Panc1 (cell line): ENCODE results near the gene PPIB. TPM values are rescaled to one million over a fixed set of nuclear protein-coding genes. Genes with fewer than 3 reads are reported as not detected.

ENCODE experiments used
- ATAC-seq: fragments of 200-7000 bp; cut with Tn5 transposase; 2 replicates; pipeline ENCODE4 v1.9.1; 2020; ENCODE audit warnings: mild to moderate bottlenecking, moderate library complexity
- BruUV-seq: library from RNA; stranded (reverse); fragments of 400-500 nt; replicated peaks from 2 replicates; lab custom pipeline; 2021; lab: Mats Ljungman, UMichigan
- CTCF ChIA-PET: fragments of 300-600 bp; sonication (Branson Sonifier 250); formaldehyde crosslinking; loops from one replicate; lab custom pipeline; 2022; ENCODE audit warnings: antibody characterized with exemption; lab: Charles Lee
- POLR2A ChIA-PET: fragments of 300-600 bp; sonication (Branson Sonifier 250); formaldehyde crosslinking; loops from one replicate; lab custom pipeline; 2022; ENCODE audit warnings: antibody characterized with exemption; lab: Charles Lee
- DNase-seq: peaks from one replicate; pipeline ENCODE4 v3.0.0-alpha.2; 2010; ENCODE audit warnings: low read depth, low spot score
- H3K27ac ChIP-seq: 2 replicates; pipeline ENCODE4 v1.5.1; 2011; ENCODE audit warnings: mild to moderate bottlenecking, low read length, inconsistent platforms
- H3K27me3 ChIP-seq: fragments of 200-500 bp; sonication (Bioruptor generic); 2 replicates; pipeline ENCODE4 v1.6.0; 2014; ENCODE audit warnings: low read length, inconsistent platforms; ENCODE audit not compliant: control insufficient read depth, insufficient read depth
- H3K36me3 ChIP-seq: fragments of 200-500 bp; sonication (Bioruptor generic); 2 replicates; pipeline ENCODE4 v1.5.1; 2014; ENCODE audit warnings: inconsistent platforms, mild to moderate bottlenecking, low read length, moderate library complexity; ENCODE audit not compliant: control insufficient read depth, insufficient read depth
- H3K4me1 ChIP-seq: 2 replicates; pipeline ENCODE4 v1.5.1; 2011; ENCODE audit warnings: inconsistent platforms, mild to moderate bottlenecking, low read length, moderate library complexity; ENCODE audit not compliant: control insufficient read depth, insufficient read depth
- H3K4me3 ChIP-seq, 2 experiments: 2 replicates each; pipeline ENCODE4 v1.5.1; 2011 to 2012; ENCODE audit warnings: low read depth in 2 of 2, low read length in 2 of 2, mild to moderate bottlenecking in 2 of 2, inconsistent platforms in 1 of 2, moderate library complexity in 1 of 2
- H3K9me3 ChIP-seq: fragments of 200-500 bp; sonication (Bioruptor generic); 2 replicates; pipeline ENCODE4 v1.5.1; 2014; ENCODE audit warnings: low read depth, mild to moderate bottlenecking, inconsistent platforms, low read length, moderate library complexity; ENCODE audit not compliant: control insufficient read depth, insufficient read depth
- CTCF ChIP-seq: fragments of 450-650 bp; IDR thresholded peaks from 2 replicates; pipeline ENCODE4 v1.5.1; 2017; ENCODE audit warnings: mild to moderate bottlenecking
- POLR2AphosphoS5 ChIP-seq: IDR thresholded peaks from 2 replicates; pipeline ENCODE4 v1.6.1; 2012; ENCODE audit warnings: mild to moderate bottlenecking, low read depth, low read length, moderate library complexity
- SIN3A ChIP-seq: IDR thresholded peaks from 2 replicates; pipeline ENCODE4 v1.6.1; 2012; ENCODE audit warnings: low read depth, mild to moderate bottlenecking, low read length, moderate library complexity, borderline replicate concordance; ENCODE audit not compliant: insufficient read depth
- TCF7L2 ChIP-seq: IDR thresholded peaks from 2 replicates; pipeline ENCODE4 v1.6.1; 2011; ENCODE audit warnings: mild to moderate bottlenecking, low read depth, low read length, inconsistent platforms
- in situ Hi-C: cut with HindIII; loops from 2 replicates; pipeline ENCODE4 v1.10.0; 2016; ENCODE audit warnings: low sequenced_read_pairs, low pct_unique_long_range_greater_than_20kb
- intact Hi-C: fragments of 100-400 bp; cut with micrococcal nuclease; formaldehyde crosslinking; loops from one replicate; pipeline ENCODE4 v1.10.0; 2022; ENCODE audit not compliant: unreplicated experiment
- total RNA-seq: library from RNA; stranded (reverse); gene quantifications from one replicate; pipeline ENCODE4 v1.2.1, GENCODE V29; 2021; ENCODE audit not compliant: unreplicated experiment
- TF ChIP-seq, protein P1 (sequence below), 2 experiments: IDR thresholded peaks; 2 replicates each; pipeline ENCODE4 v1.6.1; 2011 to 2012; ENCODE audit warnings: low read depth in 2 of 2, control low read depth in 1 of 2, low read length in 1 of 2, mild to moderate bottlenecking in 1 of 2, moderate library complexity in 1 of 2; ENCODE audit not compliant: insufficient read depth in 1 of 2

PPIB gene
- total RNA-seq, 1 experiment from 2014 or later: 407 TPM

DNA sequence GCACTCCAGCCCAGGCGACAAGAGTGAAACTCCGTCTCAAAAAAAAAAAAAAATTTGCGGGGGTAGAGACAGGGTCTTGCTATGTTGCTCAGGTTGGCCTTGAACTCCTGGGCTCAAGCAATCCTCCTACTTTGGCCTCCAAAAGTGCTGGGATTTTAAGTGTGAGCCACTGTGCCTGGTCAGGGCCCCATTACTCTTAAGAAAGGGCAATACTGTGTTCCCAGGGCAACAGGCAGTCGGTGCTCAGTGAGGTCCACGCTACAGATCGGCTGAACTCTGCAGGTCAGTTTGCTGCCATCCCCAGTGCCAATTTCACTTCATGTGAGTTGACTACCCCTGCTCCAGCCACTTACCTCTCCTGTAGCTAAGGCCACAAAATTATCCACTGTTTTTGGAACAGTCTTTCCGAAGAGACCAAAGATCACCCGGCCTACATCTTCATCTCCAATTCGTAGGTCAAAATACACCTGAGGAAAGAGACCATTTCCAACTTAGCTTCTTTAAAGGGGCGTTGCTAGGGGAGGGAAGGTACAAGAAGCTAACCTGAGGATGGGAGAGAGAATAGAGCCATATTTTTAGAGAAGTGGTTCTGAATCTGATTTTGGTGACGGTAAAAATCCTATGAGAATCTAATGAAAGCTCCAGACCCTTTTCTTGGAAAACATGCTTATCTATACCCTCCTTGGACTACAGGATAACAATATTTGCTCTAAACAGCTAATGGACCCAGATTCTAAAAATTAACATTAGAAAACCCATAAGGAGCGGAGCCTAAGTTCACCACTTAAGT lies 939 bp downstream of the PPIB start:
- no peak for ATAC-seq
- ChIA-PET POLR2A (interaction anchor here (0.7 to 1.0 kb wide), 2 partner anchors 58 to 194 kb away, joined by 3 read pairs; partner anchors contain the start of gene CSNK1G1), CTCF (interaction anchor here (0.8 kb wide), 1 partner anchor 581 kb away, joined by 3 read pairs; no protein-coding TSS in a partner anchor)
- H3K4me3 ChIP-seq: peak overlapping the region; percentile 84 to 86
- no peaks in the 10 kb centered on the region for H3K9me3 ChIP-seq
- TF ChIP-seq POLR2AphosphoS5: no peak
- TF ChIP-seq SIN3A: no peak
- TF ChIP-seq CTCF: no peak
- no peak for TF ChIP-seq TCF7L2
- peak overlapping the region; percentile 96 for H3K27ac ChIP-seq
- H3K4me1 ChIP-seq: peaks cover 8% of the 10 kb centered on the region; the same call in 1 of the 2 replicates
- peaks cover 18% of the 10 kb centered on the region for H3K36me3 ChIP-seq
- no peak for DNase-seq
- intact Hi-C loops (no loop called here), in situ Hi-C loops (no loop called here)
- BruUV-seq: TSS peak; percentile 89
- H3K27me3 ChIP-seq: no peaks in the 10 kb centered on the region

DNA sequence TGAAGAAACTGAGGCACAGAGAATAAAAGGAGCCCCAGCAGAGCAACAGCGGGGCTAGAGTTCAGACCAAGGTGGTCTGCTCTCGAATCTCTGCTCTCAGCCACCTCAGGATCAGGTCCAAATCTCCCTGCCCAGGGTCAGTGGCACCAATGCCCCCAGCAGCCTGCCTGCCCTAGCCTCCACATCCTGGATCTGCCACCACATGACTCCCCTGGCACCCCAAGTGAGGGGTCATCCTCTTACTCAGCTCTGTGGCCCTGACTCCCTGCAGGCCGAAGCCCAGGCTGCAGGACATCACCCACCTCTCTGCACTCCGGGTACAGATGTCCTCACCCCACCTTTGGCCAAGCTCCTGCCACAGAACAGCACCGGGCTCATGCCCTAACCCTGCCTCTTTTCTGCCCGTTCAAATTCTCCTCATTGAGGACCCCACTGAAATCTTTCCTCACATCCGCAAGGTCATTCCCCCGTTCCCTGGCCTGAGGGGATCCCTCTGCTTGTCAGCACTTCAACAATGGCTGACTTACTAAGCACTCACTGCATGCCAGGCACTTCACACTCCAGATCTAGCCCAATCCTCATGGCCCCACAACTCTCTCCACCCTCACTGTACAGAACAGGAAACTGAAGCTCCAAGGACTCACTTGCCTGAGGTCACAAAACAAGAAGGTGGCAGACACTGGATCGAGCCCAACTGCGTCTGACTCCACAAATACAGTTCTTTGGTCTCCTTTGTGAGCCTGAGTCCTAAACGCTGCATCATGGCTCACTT lies 4.3 kb downstream of the PPIB start:
- POLR2A ChIA-PET: interaction anchor here (0.7 kb wide), 1 partner anchor 80 kb away, joined by 4 read pairs; no protein-coding TSS in a partner anchor
- in situ Hi-C loops: no loop called here
- no TSS peak for BruUV-seq

More for the DNA sequence above, 4.3 kb downstream of the PPIB start:
- ATAC-seq (no peak), DNase-seq (no peak)
- Histone ChIP-seq H3K27ac (peak overlapping the region; percentile 23; the same call in 1 of the 2 replicates), H3K36me3 (peaks cover 18% of the 10 kb centered on the region), H3K27me3 (no peaks in the 10 kb centered on the region), H3K9me3 (no peaks in the 10 kb centered on the region), H3K4me1 (peaks cover 8% of the 10 kb centered on the region), H3K4me3 (no peak overlapping the region)
- no peak for TF ChIP-seq POLR2AphosphoS5
- TF ChIP-seq CTCF: no peak
- TF ChIP-seq, protein P1, sequence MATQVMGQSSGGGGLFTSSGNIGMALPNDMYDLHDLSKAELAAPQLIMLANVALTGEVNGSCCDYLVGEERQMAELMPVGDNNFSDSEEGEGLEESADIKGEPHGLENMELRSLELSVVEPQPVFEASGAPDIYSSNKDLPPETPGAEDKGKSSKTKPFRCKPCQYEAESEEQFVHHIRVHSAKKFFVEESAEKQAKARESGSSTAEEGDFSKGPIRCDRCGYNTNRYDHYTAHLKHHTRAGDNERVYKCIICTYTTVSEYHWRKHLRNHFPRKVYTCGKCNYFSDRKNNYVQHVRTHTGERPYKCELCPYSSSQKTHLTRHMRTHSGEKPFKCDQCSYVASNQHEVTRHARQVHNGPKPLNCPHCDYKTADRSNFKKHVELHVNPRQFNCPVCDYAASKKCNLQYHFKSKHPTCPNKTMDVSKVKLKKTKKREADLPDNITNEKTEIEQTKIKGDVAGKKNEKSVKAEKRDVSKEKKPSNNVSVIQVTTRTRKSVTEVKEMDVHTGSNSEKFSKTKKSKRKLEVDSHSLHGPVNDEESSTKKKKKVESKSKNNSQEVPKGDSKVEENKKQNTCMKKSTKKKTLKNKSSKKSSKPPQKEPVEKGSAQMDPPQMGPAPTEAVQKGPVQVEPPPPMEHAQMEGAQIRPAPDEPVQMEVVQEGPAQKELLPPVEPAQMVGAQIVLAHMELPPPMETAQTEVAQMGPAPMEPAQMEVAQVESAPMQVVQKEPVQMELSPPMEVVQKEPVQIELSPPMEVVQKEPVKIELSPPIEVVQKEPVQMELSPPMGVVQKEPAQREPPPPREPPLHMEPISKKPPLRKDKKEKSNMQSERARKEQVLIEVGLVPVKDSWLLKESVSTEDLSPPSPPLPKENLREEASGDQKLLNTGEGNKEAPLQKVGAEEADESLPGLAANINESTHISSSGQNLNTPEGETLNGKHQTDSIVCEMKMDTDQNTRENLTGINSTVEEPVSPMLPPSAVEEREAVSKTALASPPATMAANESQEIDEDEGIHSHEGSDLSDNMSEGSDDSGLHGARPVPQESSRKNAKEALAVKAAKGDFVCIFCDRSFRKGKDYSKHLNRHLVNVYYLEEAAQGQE (IDR thresholded peaks at IDR 0.05; ENCODE audit: insufficient read depth in 1 of 2, low read depth in 2 of 2, low read length in 1 of 2): no peak
- TF ChIP-seq SIN3A: no peak
- no peak for TF ChIP-seq TCF7L2
- CTCF ChIA-PET: no interaction called here
- intact Hi-C loops: no loop called here
